Pancreas (tissue), 10 donors: ENCODE data around the gene LEAP2. TPM values are rescaled to one million over a fixed set of nuclear protein-coding genes. Genes with fewer than 3 reads are reported as not detected.

Experiments
- ATAC-seq, 4 donors: fragments of 200-7000 bp; cut with Tn5 transposase; one replicate each; pipeline versions ENCODE4 v1.8.0 to v1.9.1; 2020; ENCODE audit warnings: mild to moderate bottlenecking in 4 of 4, moderate library complexity in 4 of 4
- DNase-seq, 6 donors: peaks; one replicate each; pipeline ENCODE4 v3.0.0-alpha.2; 2020
- FAIRE-seq: peaks from 2 replicates; lab custom pipeline; 2012; peaks lifted over from hg19 to GRCh38; lab: Jason Lieb, UNC
- H3K27ac ChIP-seq, 4 donors: fragments of 200-600 bp; sonication (generic); 1 replicate in 3 of 4; 2 replicates in 1 of 4; pipeline versions ENCODE4 v1.5.0 to v1.8.0; 2020
- H3K27me3 ChIP-seq, 4 donors: fragments of 200-600 bp; one replicate each; pipeline ENCODE4 v1.8.0; 2021
- H3K36me3 ChIP-seq, 3 donors: fragments of 200-600 bp; sonication (generic) in 1 of 3; one replicate each; pipeline versions ENCODE4 v1.5.0 to v1.8.0; 2020 to 2021
- H3K4me1 ChIP-seq, 3 donors: fragments of 200-600 bp; one replicate each; pipeline ENCODE4 v1.8.0; 2021
- H3K4me3 ChIP-seq, 4 donors: fragments of 200-600 bp; sonication (generic) in 2 of 4; one replicate each; pipeline versions ENCODE4 v1.5.0 to v1.8.0; 2020 to 2021
- H3K9me3 ChIP-seq, 4 donors: fragments of 200-600 bp; one replicate each; pipeline ENCODE4 v1.8.0; 2021
- WGBS, 2 donors: extraction: QIAGEN DNeasy Blood & Tissue Kit; methylation state at CpG; one replicate each; pipeline ENCODE4 v1.1.7; 2013; 5-methylcytosine and 5-hydroxymethylcytosine counted together
- intact Hi-C, 3 donors: fragments of 100-400 bp; cut with DNase I; formaldehyde crosslinking; loops; one replicate each; pipeline versions ENCODE4 v1.11.1 to v1.14.2; 2022
- polyA plus RNA-seq, 2 donors: library from polyadenylated mRNA; stranded (reverse); fragments of 200-250 nt; gene quantifications; one replicate each; pipeline ENCODE4 v1.2.3, GENCODE V29; 2013
- total RNA-seq, 6 donors: library from RNA; stranded (reverse); fragmentation: NEBNext Ultra II Directional in 4 of 6; extraction: Animal tissue kit (Norgen Biotek cat#: 25700) in 4 of 6; gene quantifications; one replicate each; pipeline versions ENCODE4 v1.2.1 to v1.2.4, GENCODE V29; 2021 to 2023
- TF ChIP-seq, protein P1 (sequence below), 4 donors: fragments of 200-600 bp; sonication (generic) in 3 of 4; IDR thresholded peaks; one replicate each; pipeline versions ENCODE4 v1.5.0 to v1.8.0; 2021; ENCODE audit warnings: antibody characterized with exemption in 4 of 4
- donor health status: healthy with polysubstance abuse.
- donor health status: DM: no; HTN: no; CAD: no; lungs with moderate emphysema.
- donor health status: DM: no; HTN: no; CAD: no.
- donor health status: control.
- donor health status: control.
- donor health status: Bipolar disorder and iron deficiency.
- donor health status: DM: yes; HTN: yes; CAD: no.
- donor health status: DM: no; HTN: no; CAD: no.
- donor health status: DM: no; HTN: no; CAD: no.
- donor health status: DM: yes; HTN: yes; CAD: no.

LEAP2 gene
- total and polyA plus RNA-seq, 8 donors, result 0.55 to 3.9 (median 1.4) TPM

DNA sequence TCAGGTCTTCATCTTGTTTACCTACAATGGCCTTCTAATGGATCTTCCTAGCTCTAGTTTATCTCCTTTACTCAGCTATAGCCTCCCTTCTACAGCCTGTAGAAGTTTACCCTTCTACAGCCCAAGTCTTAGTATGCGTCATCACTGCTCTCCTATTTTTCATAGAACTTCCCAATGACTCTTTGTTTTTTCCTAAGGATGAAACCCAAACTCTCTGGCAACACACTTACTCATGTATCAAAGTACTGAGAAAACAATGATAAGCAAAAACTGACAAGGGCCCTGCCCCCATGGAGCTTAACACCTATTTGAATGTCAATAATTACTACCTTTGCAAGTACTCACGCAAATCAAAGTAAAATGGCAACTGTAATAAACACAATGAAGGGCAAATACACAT is 33.7 kb downstream of the LEAP2 start:
- H3K36me3 ChIP-seq, result peaks cover 0 to 7% (median 0%) of the 10 kb centered on the region in 3 donors
- peaks cover 0 to 11% (median 0%) of the 10 kb centered on the region in 3 donors for H3K4me1 ChIP-seq
- no peak for DNase-seq
- peak in 2 of 4 donors; percentile 13 to 14 for ATAC-seq
- no peaks in the 10 kb centered on the region for H3K9me3 ChIP-seq
- TF ChIP-seq, protein P1, sequence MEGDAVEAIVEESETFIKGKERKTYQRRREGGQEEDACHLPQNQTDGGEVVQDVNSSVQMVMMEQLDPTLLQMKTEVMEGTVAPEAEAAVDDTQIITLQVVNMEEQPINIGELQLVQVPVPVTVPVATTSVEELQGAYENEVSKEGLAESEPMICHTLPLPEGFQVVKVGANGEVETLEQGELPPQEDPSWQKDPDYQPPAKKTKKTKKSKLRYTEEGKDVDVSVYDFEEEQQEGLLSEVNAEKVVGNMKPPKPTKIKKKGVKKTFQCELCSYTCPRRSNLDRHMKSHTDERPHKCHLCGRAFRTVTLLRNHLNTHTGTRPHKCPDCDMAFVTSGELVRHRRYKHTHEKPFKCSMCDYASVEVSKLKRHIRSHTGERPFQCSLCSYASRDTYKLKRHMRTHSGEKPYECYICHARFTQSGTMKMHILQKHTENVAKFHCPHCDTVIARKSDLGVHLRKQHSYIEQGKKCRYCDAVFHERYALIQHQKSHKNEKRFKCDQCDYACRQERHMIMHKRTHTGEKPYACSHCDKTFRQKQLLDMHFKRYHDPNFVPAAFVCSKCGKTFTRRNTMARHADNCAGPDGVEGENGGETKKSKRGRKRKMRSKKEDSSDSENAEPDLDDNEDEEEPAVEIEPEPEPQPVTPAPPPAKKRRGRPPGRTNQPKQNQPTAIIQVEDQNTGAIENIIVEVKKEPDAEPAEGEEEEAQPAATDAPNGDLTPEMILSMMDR (IDR thresholded peaks at IDR 0.05), result no peak
- no peak overlapping the region for H3K4me3 ChIP-seq
- intact Hi-C loops, result no loop called here
- no peaks in the 10 kb centered on the region for H3K27me3 ChIP-seq
- H3K27ac ChIP-seq, result no peak overlapping the region
- 73 to 74% methylated on average over 2 of the region's 2 CpGs for WGBS, 2 donors
- FAIRE-seq, result no peak

DNA sequence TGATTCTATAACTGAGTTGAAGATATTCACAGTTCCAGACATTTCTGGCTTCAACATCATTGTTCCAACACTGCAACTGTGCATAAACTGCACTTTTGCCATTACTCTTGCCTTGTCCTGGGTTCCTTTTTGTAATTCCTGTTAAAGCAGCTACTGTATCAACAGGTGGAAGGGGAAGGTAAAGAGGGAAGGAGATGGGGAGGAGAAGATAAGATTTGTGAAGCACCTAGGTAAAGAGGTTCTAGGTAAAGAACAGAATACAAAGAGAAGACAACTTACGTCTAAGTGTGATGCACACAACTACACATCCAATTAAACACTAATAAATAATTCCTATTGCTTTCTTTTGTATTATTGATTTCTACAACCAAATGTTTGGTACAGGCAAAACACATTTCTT is 36.2 kb downstream of the LEAP2 start:
- DNase-seq (no peak), ATAC-seq (no peak), FAIRE-seq (no peak)
- TF ChIP-seq, protein P1 (IDR thresholded peaks at IDR 0.05), result no peak
- intact Hi-C loops, result no loop called here
- Histone ChIP-seq H3K27me3 (no peaks in the 10 kb centered on the region), H3K36me3 (peaks cover 0 to 11% (median 0%) of the 10 kb centered on the region in 3 donors), H3K4me3 (no peak overlapping the region), H3K9me3 (no peaks in the 10 kb centered on the region), H3K4me1 (peaks cover 0 to 11% (median 0%) of the 10 kb centered on the region in 3 donors), H3K27ac (no peak overlapping the region)
- 91 to 100% methylated on average over 1 of the region's 1 CpG for WGBS, 2 donors

DNA sequence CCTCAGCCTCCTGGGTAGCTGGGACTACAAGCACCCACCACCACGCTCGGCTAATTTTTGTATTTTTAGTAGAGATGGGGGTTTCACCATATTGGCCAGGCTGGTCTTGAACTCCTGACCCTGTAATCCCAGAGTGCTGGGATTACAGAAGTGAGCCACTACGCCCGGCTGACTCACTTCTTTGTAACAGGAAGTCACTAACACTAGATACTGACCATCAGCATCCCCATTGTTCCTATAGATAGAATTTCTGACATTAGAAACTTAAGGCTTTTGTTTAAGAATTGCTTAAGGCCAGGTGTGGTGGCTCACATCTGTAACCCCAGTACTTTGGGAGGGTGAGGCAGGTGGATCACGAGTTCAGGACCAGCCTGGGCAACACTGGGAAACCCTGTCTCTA is 42.2 kb downstream of the LEAP2 start:
- Histone ChIP-seq H3K36me3 (peaks cover 0 to 22% (median 0%) of the 10 kb centered on the region in 3 donors), H3K4me1 (no peaks in the 10 kb centered on the region), H3K27me3 (no peaks in the 10 kb centered on the region), H3K9me3 (no peaks in the 10 kb centered on the region), H3K4me3 (no peak overlapping the region), H3K27ac (no peak overlapping the region)
- WGBS, 2 donors, result 90 to 92% methylated on average over 5 of the region's 5 CpGs
- DNase-seq (no peak), FAIRE-seq (no peak), ATAC-seq (no peak)
- intact Hi-C loops, result no loop called here
- TF ChIP-seq, protein P1 (IDR thresholded peaks at IDR 0.05), result no peak

DNA sequence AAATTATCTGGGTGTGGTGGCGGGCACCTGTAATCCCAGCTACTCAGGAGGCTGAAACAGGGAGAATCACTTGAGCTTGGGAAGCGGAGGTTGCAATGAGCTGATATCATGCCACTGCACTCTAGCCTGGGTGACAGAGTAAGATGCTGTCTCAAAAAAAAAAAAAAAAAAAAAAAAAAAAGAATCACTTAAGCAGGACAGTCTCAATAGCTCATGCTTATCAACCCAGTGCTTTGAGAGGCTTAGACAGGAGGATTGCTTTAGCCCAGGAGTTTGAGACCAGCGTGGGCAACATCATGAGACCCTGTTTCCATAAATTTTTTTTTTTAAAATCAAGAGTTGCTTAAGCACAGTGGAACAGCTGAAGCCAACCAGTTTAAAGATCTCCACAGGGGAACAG is 42.6 kb downstream of the LEAP2 start:
- ATAC-seq, result peak in 1 of 4 donors; percentile 14
- Histone ChIP-seq H3K9me3 (no peaks in the 10 kb centered on the region), H3K27me3 (no peaks in the 10 kb centered on the region), H3K4me1 (no peaks in the 10 kb centered on the region), H3K36me3 (peaks cover 0 to 24% (median 0%) of the 10 kb centered on the region in 3 donors), H3K27ac (no peak overlapping the region), H3K4me3 (no peak overlapping the region)
- no peak for DNase-seq
- TF ChIP-seq, protein P1 (IDR thresholded peaks at IDR 0.05), result no peak
- FAIRE-seq, result no peak
- intact Hi-C loops, result no loop called here
- WGBS, 2 donors, result 94 to 98% methylated on average over 3 of the region's 3 CpGs

Other genes with a start within 250 kb of the LEAP2 start
- not detected for gene IL13, start 215.5 kb upstream of the LEAP2 start, total RNA-seq
- under 1 TPM in 1 of 2 donors, not detected in 1; 0.07 TPM for gene IL13, start 215.5 kb upstream of the LEAP2 start, polyA plus RNA-seq
- gene IL4, start 199.7 kb upstream of the LEAP2 start, total RNA-seq, result not detected
- gene IL4, start 199.7 kb upstream of the LEAP2 start, polyA plus RNA-seq, result not detected
- gene KIF3A, start 136.1 kb upstream of the LEAP2 start, total RNA-seq, result 1 to 10 TPM; 2.4 to 6.3 (median 4.1) TPM
- gene KIF3A, start 136.1 kb upstream of the LEAP2 start, polyA plus RNA-seq, result 1 to 10 TPM; 2.4 to 5.0 TPM
- 1 to 10 TPM in 4 of 6 donors, under 1 TPM in 2; 0.69 to 4.4 (median 1.3) TPM for gene CCNI2, start 126.2 kb upstream of the LEAP2 start, total RNA-seq
- gene CCNI2, start 126.2 kb upstream of the LEAP2 start, polyA plus RNA-seq, result 1 to 10 TPM in 1 of 2 donors, under 1 TPM in 1; 0.84 to 1.8 TPM
- gene SEPTIN8, start 96.4 kb upstream of the LEAP2 start, total RNA-seq, result 10 to 100 TPM; 13.1 to 32.8 (median 17.1) TPM
- gene SEPTIN8, start 96.4 kb upstream of the LEAP2 start, polyA plus RNA-seq, result 10 to 100 TPM; 17.9 to 18.6 TPM
- gene SOWAHA, start 60.4 kb upstream of the LEAP2 start, total RNA-seq, result 1 to 10 TPM; 1.5 to 2.8 (median 1.9) TPM
- 1 to 10 TPM; 1.4 to 5.0 TPM for gene SOWAHA, start 60.4 kb upstream of the LEAP2 start, polyA plus RNA-seq
- 10 to 100 TPM; 10.7 to 14.7 (median 11.6) TPM for gene SHROOM1, start 43.0 kb upstream of the LEAP2 start, total RNA-seq
- gene SHROOM1, start 43.0 kb upstream of the LEAP2 start, polyA plus RNA-seq, result 10 to 100 TPM; 30.9 to 62.0 TPM
- gene GDF9, start 7.2 kb upstream of the LEAP2 start, total RNA-seq, result under 1 TPM; 0.19 to 0.93 (median 0.31) TPM
- gene GDF9, start 7.2 kb upstream of the LEAP2 start, polyA plus RNA-seq, result 1 to 10 TPM in 1 of 2 donors, under 1 TPM in 1; 0.42 to 1.1 TPM
- 100 to 1,000 TPM; 133 to 235 (median 189) TPM for gene UQCRQ, start 7.0 kb upstream of the LEAP2 start, total RNA-seq
- 100 to 1,000 TPM; 208 to 216 TPM for gene UQCRQ, start 7.0 kb upstream of the LEAP2 start, polyA plus RNA-seq
- gene AFF4, start 90.0 kb downstream of the LEAP2 start, total RNA-seq, result 10 to 100 TPM; 24.8 to 40.2 (median 27.8) TPM
- 10 to 100 TPM in 1 of 2 donors, 1 to 10 TPM in 1; 6.7 to 12.5 TPM for gene AFF4, start 90.0 kb downstream of the LEAP2 start, polyA plus RNA-seq
- gene ZCCHC10, start 152.9 kb downstream of the LEAP2 start, total RNA-seq, result 10 to 100 TPM in 2 of 6 donors, 1 to 10 TPM in 4; 4.8 to 12.5 (median 7.5) TPM
- 10 to 100 TPM; 12.6 to 13.3 TPM for gene ZCCHC10, start 152.9 kb downstream of the LEAP2 start, polyA plus RNA-seq
- 10 to 100 TPM; 21.3 to 44.0 (median 32.4) TPM for gene HSPA4, start 178.3 kb downstream of the LEAP2 start, total RNA-seq
- gene HSPA4, start 178.3 kb downstream of the LEAP2 start, polyA plus RNA-seq, result 10 to 100 TPM; 29.9 to 33.5 TPM